H9 (cell line): ENCODE measurements around the gene JARID2. TPM values are rescaled to one million over a fixed set of nuclear protein-coding genes. Genes with fewer than 3 reads are reported as not detected.

ENCODE experiments used
- DNase-seq: peaks from one replicate; pipeline ENCODE4 v3.0.0-alpha.2; 2017
- H2AFZ ChIP-seq: one replicate; pipeline ENCODE4 v1.6.1; 2013; ENCODE audit warnings: mild to moderate bottlenecking, low read length, control low read depth, moderate library complexity
- H2AK5ac ChIP-seq: 2 replicates; pipeline ENCODE4 v1.6.1; 2013; ENCODE audit warnings: low read length, control low read depth, mixed read lengths; ENCODE audit not compliant: insufficient read length
- H2BK120ac ChIP-seq: one replicate; pipeline ENCODE4 v1.6.1; 2013; ENCODE audit warnings: low read depth, mild to moderate bottlenecking, low read length, control low read depth, inconsistent platforms; ENCODE audit not compliant: poor library complexity, severe bottlenecking
- H2BK12ac ChIP-seq: 2 replicates; pipeline ENCODE4 v1.6.1; 2013; ENCODE audit warnings: low read length, control low read depth, mixed read lengths, low read depth; ENCODE audit not compliant: insufficient read length
- H2BK15ac ChIP-seq: 2 replicates; pipeline ENCODE4 v1.6.1; 2013; ENCODE audit warnings: low read depth, low read length, control low read depth
- H2BK20ac ChIP-seq: one replicate; pipeline ENCODE4 v1.6.1; 2013; ENCODE audit warnings: low read depth, mild to moderate bottlenecking, low read length, control low read depth, inconsistent platforms; ENCODE audit not compliant: poor library complexity, severe bottlenecking
- H2BK5ac ChIP-seq: 2 replicates; pipeline ENCODE4 v1.6.1; 2013; ENCODE audit warnings: low read length, control low read depth, mixed read lengths; ENCODE audit not compliant: insufficient read length
- H3K14ac ChIP-seq: 2 replicates; pipeline ENCODE4 v1.6.1; 2013; ENCODE audit warnings: low read length, control low read depth; ENCODE audit not compliant: insufficient read depth
- H3K18ac ChIP-seq: 2 replicates; pipeline ENCODE4 v1.6.1; 2013; ENCODE audit warnings: low read depth, mild to moderate bottlenecking, mixed read lengths, low read length, control low read depth; ENCODE audit not compliant: insufficient read length
- H3K23ac ChIP-seq: 2 replicates; pipeline ENCODE4 v1.6.1; 2013; ENCODE audit warnings: low read length, control low read depth, mixed read lengths, low read depth; ENCODE audit not compliant: insufficient read length
- H3K23me2 ChIP-seq: 2 replicates; pipeline ENCODE4 v1.6.1; 2013; ENCODE audit warnings: low read depth, mild to moderate bottlenecking, mixed read lengths, low read length, control low read depth; ENCODE audit not compliant: insufficient read length, poor library complexity, severe bottlenecking
- H3K27ac ChIP-seq: 2 replicates; pipeline ENCODE4 v1.5.1; 2013; ENCODE audit warnings: low read length, control low read depth, mixed read lengths, low read depth; ENCODE audit not compliant: insufficient read length
- H3K27me3 ChIP-seq: 2 replicates; pipeline ENCODE4 v1.6.1; 2013; ENCODE audit warnings: low read length, control low read depth, inconsistent platforms; ENCODE audit not compliant: insufficient read depth
- H3K4ac ChIP-seq: 2 replicates; pipeline ENCODE4 v1.6.1; 2013; ENCODE audit warnings: low read depth, mild to moderate bottlenecking, control low read depth, inconsistent platforms, low read length, moderate library complexity
- H3K4me1 ChIP-seq: 2 replicates; pipeline ENCODE4 v1.6.1; 2013; ENCODE audit warnings: low read length, control low read depth, inconsistent platforms; ENCODE audit not compliant: insufficient read depth
- H3K4me2 ChIP-seq: 2 replicates; pipeline ENCODE4 v1.6.1; 2013; ENCODE audit warnings: low read length, control low read depth, mixed read lengths; ENCODE audit not compliant: insufficient read length, insufficient read depth
- H3K56ac ChIP-seq: 2 replicates; pipeline ENCODE4 v1.6.1; 2013; ENCODE audit warnings: low read depth, mild to moderate bottlenecking, mixed read lengths, low read length, control low read depth; ENCODE audit not compliant: insufficient read length
- H3K79me1 ChIP-seq: 2 replicates; pipeline ENCODE4 v1.6.1; 2013; ENCODE audit warnings: low read depth, mild to moderate bottlenecking, moderate library complexity, low read length, control low read depth, inconsistent platforms; ENCODE audit not compliant: insufficient read depth, poor library complexity, severe bottlenecking
- H3K79me2 ChIP-seq: 2 replicates; pipeline ENCODE4 v1.6.1; 2013; ENCODE audit warnings: low read length, control low read depth, inconsistent platforms; ENCODE audit not compliant: insufficient read depth
- H3K9ac ChIP-seq: 2 replicates; pipeline ENCODE4 v1.6.1; 2013; ENCODE audit warnings: low read length, control low read depth, mixed read lengths; ENCODE audit not compliant: insufficient read length; ENCODE audit errors: extremely low read depth
- H3K9me3 ChIP-seq: one replicate; pipeline ENCODE4 v1.6.1; 2013; ENCODE audit warnings: low read depth, low read length, inconsistent platforms; ENCODE audit not compliant: control insufficient read depth
- H3T11ph ChIP-seq: one replicate; pipeline ENCODE4 v1.6.1; 2013; ENCODE audit warnings: mild to moderate bottlenecking, low read length, control low read depth, inconsistent platforms
- H4K20me1 ChIP-seq: one replicate; pipeline ENCODE4 v1.6.1; 2013; ENCODE audit not compliant: control insufficient read depth, insufficient read length, insufficient read depth
- H4K5ac ChIP-seq: 2 replicates; pipeline ENCODE4 v1.6.1; 2013; ENCODE audit warnings: low read depth, mild to moderate bottlenecking, mixed read lengths, low read length, control low read depth; ENCODE audit not compliant: insufficient read length
- H4K8ac ChIP-seq: replicated peaks from 2 replicates; pipeline ENCODE4 v1.6.1; 2013; ENCODE audit warnings: low read length, control low read depth, mixed read lengths, low read depth; ENCODE audit not compliant: insufficient read length
- H4K91ac ChIP-seq: 2 replicates; pipeline ENCODE4 v1.6.1; 2013; ENCODE audit warnings: low read depth, mild to moderate bottlenecking, moderate library complexity, mixed read lengths, low read length, control low read depth; ENCODE audit not compliant: insufficient read length
- H3K27ac Mint-ChIP-seq, 3 experiments: 2 replicates in 2 of 3; 3 replicates in 1 of 3; pipeline ENCODE4 v1.8.0; 2020 to 2021; ENCODE audit warnings: mixed read lengths in 3 of 3, mild to moderate bottlenecking in 1 of 3, moderate library complexity in 1 of 3
- H3K27me3 Mint-ChIP-seq: 2 replicates; pipeline ENCODE4 v1.8.0; 2021; ENCODE audit warnings: low read depth, mild to moderate bottlenecking, moderate library complexity, mixed read lengths
- H3K36me3 Mint-ChIP-seq, 3 experiments: 2 replicates in 2 of 3; 3 replicates in 1 of 3; pipeline ENCODE4 v1.8.0; 2020 to 2021; ENCODE audit warnings: low read depth in 3 of 3, mixed read lengths in 3 of 3; ENCODE audit not compliant: insufficient read depth in 1 of 3
- H3K4me1 Mint-ChIP-seq, 2 experiments: 2 replicates each; pipeline ENCODE4 v1.8.0; 2020; ENCODE audit warnings: mixed read lengths in 2 of 2
- H3K4me3 Mint-ChIP-seq, 2 experiments: 2 replicates in 1 of 2; 3 replicates in 1 of 2; pipeline ENCODE4 v1.8.0; 2020 to 2021; ENCODE audit warnings: mild to moderate bottlenecking in 2 of 2, mixed read lengths in 2 of 2, moderate library complexity in 1 of 2
- H3K9me3 Mint-ChIP-seq, 2 experiments: 2 replicates in 1 of 2; 3 replicates in 1 of 2; pipeline ENCODE4 v1.8.0; 2020; ENCODE audit warnings: mild to moderate bottlenecking in 2 of 2, mixed read lengths in 2 of 2, moderate library complexity in 1 of 2
- whole genome bisulfite sequencing: extraction: QIAGEN DNeasy Blood & Tissue Kit; methylation state at CpG from one replicate; pipeline ENCODE4 v1.1.7; 2013; ENCODE audit warnings: missing lambda C conversion rate, low lambda C conversion rate, mixed read lengths; ENCODE audit not compliant: insufficient read length; ENCODE audit errors: extremely low coverage; 5-methylcytosine and 5-hydroxymethylcytosine counted together
- total RNA-seq: library from RNA; stranded (reverse); gene quantifications from 2 replicates; pipeline ENCODE4 v1.2.1, GENCODE V29; 2021
- TF ChIP-seq, protein P1 (sequence below): fragments of 200-600 bp; sonication (generic); conservative IDR thresholded peaks from 3 replicates; pipeline ENCODE4 v1.8.0; 2021; ENCODE audit warnings: antibody characterized with exemption, mild to moderate bottlenecking

The JARID2 gene
- total RNA-seq, 1 experiment from 2014 or later = 174 TPM

DNA sequence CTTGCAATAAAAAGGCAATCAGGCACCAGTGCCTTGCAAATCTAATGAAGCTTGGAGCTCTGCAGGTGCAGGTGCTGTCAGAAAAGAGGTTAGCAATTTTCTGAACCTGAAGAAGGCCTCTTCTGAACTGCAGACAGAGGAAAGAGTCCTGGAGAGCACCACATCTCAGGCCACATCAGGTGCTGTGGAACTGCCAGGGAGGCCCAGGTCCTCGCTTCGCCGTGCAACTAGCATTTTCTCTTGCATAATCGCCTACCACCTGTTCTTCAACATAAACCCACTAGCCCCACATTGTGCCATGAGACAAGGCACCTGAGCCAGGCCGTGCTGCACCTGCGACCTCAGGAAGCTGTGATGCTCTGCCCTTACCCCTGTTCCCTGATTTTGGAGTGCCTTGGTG is 229.4 kb downstream of the JARID2 start:
- Histone ChIP-seq H3T11ph (no peak overlapping the region), H3K23me2 (no peaks in the 10 kb centered on the region), H3K9me3 (no peaks in the 10 kb centered on the region), H3K18ac (no peak overlapping the region), H2BK20ac (no peak overlapping the region), H3K79me2 (peaks cover 58% of the 10 kb centered on the region; the same call in 1 of the 2 replicates), H4K20me1 (no peaks in the 10 kb centered on the region), H3K4ac (no peak overlapping the region), H2BK15ac (no peak overlapping the region), H3K4me2 (no peak overlapping the region), H3K23ac (no peak overlapping the region), H4K5ac (no peak overlapping the region), H3K27me3 (no peaks in the 10 kb centered on the region), H2BK5ac (no peak overlapping the region), H3K14ac (no peak overlapping the region), H2AK5ac (no peak overlapping the region), H3K4me1 (peaks cover 5% of the 10 kb centered on the region), H2BK12ac (no peak overlapping the region), H4K8ac (no peak overlapping the region), H2BK120ac (no peak overlapping the region), H3K79me1 (peaks cover 6% of the 10 kb centered on the region), H4K91ac (no peak overlapping the region), H3K27ac (no peak overlapping the region), H3K56ac (no peak overlapping the region), H2AFZ (no peak overlapping the region), H3K9ac (no peak overlapping the region)
- no peaks in the 10 kb centered on the region for H3K9me3 Mint-ChIP-seq
- no peak overlapping the region for H3K4me3 Mint-ChIP-seq
- peaks cover 49 to 54% of the 10 kb centered on the region in 2 experiments for H3K4me1 Mint-ChIP-seq
- WGBS = no CpG with 5 or more reads among the region's 6 CpGs
- H3K27me3 Mint-ChIP-seq = no peaks in the 10 kb centered on the region
- peak overlapping the region in 1 of 3 experiments; percentile 73; a peak in 1 of 7 replicates for H3K27ac Mint-ChIP-seq
- TF ChIP-seq, protein P1, sequence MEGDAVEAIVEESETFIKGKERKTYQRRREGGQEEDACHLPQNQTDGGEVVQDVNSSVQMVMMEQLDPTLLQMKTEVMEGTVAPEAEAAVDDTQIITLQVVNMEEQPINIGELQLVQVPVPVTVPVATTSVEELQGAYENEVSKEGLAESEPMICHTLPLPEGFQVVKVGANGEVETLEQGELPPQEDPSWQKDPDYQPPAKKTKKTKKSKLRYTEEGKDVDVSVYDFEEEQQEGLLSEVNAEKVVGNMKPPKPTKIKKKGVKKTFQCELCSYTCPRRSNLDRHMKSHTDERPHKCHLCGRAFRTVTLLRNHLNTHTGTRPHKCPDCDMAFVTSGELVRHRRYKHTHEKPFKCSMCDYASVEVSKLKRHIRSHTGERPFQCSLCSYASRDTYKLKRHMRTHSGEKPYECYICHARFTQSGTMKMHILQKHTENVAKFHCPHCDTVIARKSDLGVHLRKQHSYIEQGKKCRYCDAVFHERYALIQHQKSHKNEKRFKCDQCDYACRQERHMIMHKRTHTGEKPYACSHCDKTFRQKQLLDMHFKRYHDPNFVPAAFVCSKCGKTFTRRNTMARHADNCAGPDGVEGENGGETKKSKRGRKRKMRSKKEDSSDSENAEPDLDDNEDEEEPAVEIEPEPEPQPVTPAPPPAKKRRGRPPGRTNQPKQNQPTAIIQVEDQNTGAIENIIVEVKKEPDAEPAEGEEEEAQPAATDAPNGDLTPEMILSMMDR = no peak
- DNase-seq = no peak
- H3K36me3 Mint-ChIP-seq = peaks cover 15 to 43% (median 18%) of the 10 kb centered on the region in 3 experiments; a peak in 6 of 7 replicates
